Ishikawa (cell line): ENCODE results near the gene ADCY2.

Experiments
- CEBPB ChIP-seq: IDR thresholded peaks from 2 replicates; pipeline ENCODE4 v1.6.1; 2012
- CREB1 ChIP-seq: IDR thresholded peaks from 2 replicates; pipeline ENCODE4 v1.6.1; 2012; ENCODE audit warnings: low read depth
- EGR1 ChIP-seq: IDR thresholded peaks from 2 replicates; pipeline ENCODE4 v1.6.1; 2012
- EP300 ChIP-seq: IDR thresholded peaks from 2 replicates; pipeline ENCODE4 v1.6.1; 2012; ENCODE audit warnings: borderline replicate concordance
- FOXM1 ChIP-seq: IDR thresholded peaks from 2 replicates; pipeline ENCODE4 v1.6.1; 2012; ENCODE audit warnings: low read depth, borderline replicate concordance
- MAX ChIP-seq: IDR thresholded peaks from 2 replicates; pipeline ENCODE4 v1.6.1; 2012
- NFIC ChIP-seq: IDR thresholded peaks from 2 replicates; pipeline ENCODE4 v1.6.1; 2012
- RAD21 ChIP-seq: IDR thresholded peaks from 2 replicates; pipeline ENCODE4 v1.6.1; 2012; ENCODE audit warnings: low read depth
- REST ChIP-seq: IDR thresholded peaks from 2 replicates; pipeline ENCODE4 v1.6.1; 2012; ENCODE audit warnings: low read depth, mild to moderate bottlenecking
- TAF1 ChIP-seq: IDR thresholded peaks from 2 replicates; pipeline ENCODE4 v1.6.1; 2012; ENCODE audit warnings: low read depth, mild to moderate bottlenecking
- TCF12 ChIP-seq: IDR thresholded peaks from 2 replicates; pipeline ENCODE4 v1.6.1; 2012; ENCODE audit warnings: low read depth
- TEAD4 ChIP-seq: IDR thresholded peaks from 2 replicates; pipeline ENCODE4 v1.6.1; 2012
- USF1 ChIP-seq: IDR thresholded peaks from 2 replicates; pipeline ENCODE4 v1.6.1; 2012
- YY1 ChIP-seq: IDR thresholded peaks from 2 replicates; pipeline ENCODE4 v1.6.1; 2012; ENCODE audit warnings: low read depth
- ZBTB7A ChIP-seq: IDR thresholded peaks from 2 replicates; pipeline ENCODE4 v1.6.1; 2012; ENCODE audit warnings: low read depth

Gene ADCY2

GRCh38 chr5:7690557-7690956, 294.6 kb downstream of the ADCY2 start:
- TF ChIP-seq USF1 = no peak
- TF ChIP-seq FOXM1 = no peak
- no peak for TF ChIP-seq CREB1
- TF ChIP-seq YY1 = no peak
- no peak for TF ChIP-seq MAX
- no peak for TF ChIP-seq TEAD4
- TF ChIP-seq NFIC = no peak
- no peak for TF ChIP-seq REST
- TF ChIP-seq ZBTB7A = no peak
- TF ChIP-seq CEBPB = no peak
- TF ChIP-seq TCF12 = no peak
- no peak for TF ChIP-seq EP300
- TF ChIP-seq TAF1 = no peak
- no peak for TF ChIP-seq EGR1
- TF ChIP-seq RAD21 = no peak

- TF ChIP-seq MAX (no peak), TAF1 (no peak), USF1 (no peak), NFIC (no peak), YY1 (no peak), CREB1 (no peak), RAD21 (no peak), EP300 (no peak)
Observed at GRCh38 chr5:7705261-7705660, 309.3 kb downstream of the ADCY2 start.

- no peak for TF ChIP-seq TAF1
- TF ChIP-seq REST = no peak
- TF ChIP-seq YY1 = no peak
- no peak for TF ChIP-seq RAD21
- no peak for TF ChIP-seq USF1
- no peak for TF ChIP-seq NFIC
- no peak for TF ChIP-seq EP300
- no peak for TF ChIP-seq FOXM1
- TF ChIP-seq EGR1 = no peak
- TF ChIP-seq MAX = no peak
- no peak for TF ChIP-seq ZBTB7A
- no peak for TF ChIP-seq TEAD4
- no peak for TF ChIP-seq CREB1
- TF ChIP-seq TCF12 = no peak
- TF ChIP-seq CEBPB = no peak
Observed at GRCh38 chr5:7705736-7706135, 309.8 kb downstream of the ADCY2 start.

GRCh38 chr5:7706256-7706655, 310.3 kb downstream of the ADCY2 start:
- TF ChIP-seq YY1 (no peak), TCF12 (no peak), TAF1 (no peak), REST (no peak), USF1 (no peak), EGR1 (no peak), CEBPB (no peak), MAX (no peak), EP300 (no peak), FOXM1 (no peak), CREB1 (no peak), RAD21 (no peak), ZBTB7A (no peak)
